DMS53 treated with DMSO at 0.1 percent for 48 hours (cell line): ENCODE results near the gene MAP7D3.

Experiments used
- DNase-seq: peaks from one replicate; lab custom pipeline; 2025; ENCODE audit not compliant: unreplicated experiment; lab: John Stamatoyannopoulos, UW

MAP7D3 gene

GRCh38 chrX:136207546-136207945 lies 43.7 kb downstream of the MAP7D3 start:
- no peak for DNase-seq

- DNase-seq = no peak
Measured at GRCh38 chrX:136206916-136207315, 44.3 kb downstream of the MAP7D3 start.

GRCh38 chrX:136205882-136206380 lies 45.3 kb downstream of the MAP7D3 start:
- no peak for DNase-seq

- DNase-seq = no peak
Measured at GRCh38 chrX:136204571-136204970, 46.6 kb downstream of the MAP7D3 start.

GRCh38 chrX:136203951-136204350 lies 47.2 kb downstream of the MAP7D3 start:
- no peak for DNase-seq

DNA sequence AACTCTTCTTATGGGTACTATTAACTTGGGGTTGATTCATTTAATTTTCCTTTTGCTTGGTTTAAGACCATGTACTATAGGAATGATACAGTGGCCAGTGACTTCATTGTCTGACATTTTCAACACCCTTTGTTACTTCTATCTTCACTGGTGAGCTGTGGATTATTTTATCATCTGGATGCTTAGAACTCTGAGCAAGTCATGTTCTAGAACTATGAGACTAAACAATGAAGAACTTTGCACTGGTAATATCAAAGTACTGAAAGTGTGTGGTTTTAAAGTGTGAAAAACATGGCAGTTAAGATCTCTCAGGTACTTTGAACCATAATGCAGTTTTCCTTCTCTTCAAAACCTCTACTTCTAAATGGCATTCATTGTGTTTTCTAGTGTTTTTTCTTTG lies 47.8 kb downstream of the MAP7D3 start:
- DNase-seq = no peak

GRCh38 chrX:136202889-136203288 lies 48.3 kb downstream of the MAP7D3 start:
- no peak for DNase-seq

GRCh38 chrX:136201601-136202000 lies 49.6 kb downstream of the MAP7D3 start:
- DNase-seq = no peak

GRCh38 chrX:136200466-136200865 lies 50.7 kb downstream of the MAP7D3 start:
- DNase-seq = no peak

- DNase-seq = no peak
Measured at GRCh38 chrX:136199365-136199764, 51.8 kb downstream of the MAP7D3 start.

DNA sequence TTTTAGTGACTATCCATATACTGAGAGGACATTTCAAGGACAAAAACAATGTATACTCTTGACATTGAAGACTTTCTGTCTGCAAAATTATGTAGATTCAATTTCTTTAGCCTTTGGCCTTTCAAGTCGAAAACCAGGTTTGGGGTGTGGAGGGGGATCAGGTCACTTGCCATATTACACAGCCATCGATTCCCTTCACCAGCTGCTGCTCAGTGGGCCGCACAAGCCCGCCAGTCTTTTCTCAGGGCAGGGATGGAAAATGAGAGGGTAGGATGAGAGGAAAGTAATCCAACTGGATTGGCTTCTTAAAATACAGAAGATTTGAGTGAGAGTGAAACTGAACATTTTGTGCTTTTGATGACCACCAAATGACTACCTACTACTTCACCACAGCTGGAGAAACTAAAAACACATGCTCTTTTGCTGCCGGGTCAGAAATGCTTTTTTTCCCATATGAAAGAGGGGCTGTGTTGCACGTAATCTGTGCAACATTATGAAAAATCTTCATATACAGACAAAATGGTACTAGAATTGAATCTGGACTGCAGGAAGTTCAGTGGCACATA lies 52.4 kb downstream of the MAP7D3 start:
- no peak for DNase-seq

DNA sequence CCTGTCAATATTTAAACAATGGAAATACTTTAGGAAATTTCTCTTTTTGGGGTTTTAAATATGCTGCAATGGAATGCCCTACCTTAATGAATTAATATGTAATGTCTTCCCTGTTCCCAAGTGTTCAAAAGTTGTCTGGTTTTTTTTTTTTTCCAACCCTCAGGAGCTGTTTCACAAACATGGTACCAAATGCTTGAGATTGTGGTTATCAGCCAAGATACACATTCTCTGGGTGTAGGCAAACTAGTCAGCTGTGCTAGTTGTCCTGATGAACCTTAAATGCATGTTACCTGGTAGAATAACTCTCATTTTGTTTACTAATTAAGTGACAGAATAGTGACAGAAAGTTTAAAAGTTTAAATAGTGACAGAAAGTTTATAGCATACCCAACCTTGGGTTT lies 53.2 kb downstream of the MAP7D3 start:
- no peak for DNase-seq

DNA sequence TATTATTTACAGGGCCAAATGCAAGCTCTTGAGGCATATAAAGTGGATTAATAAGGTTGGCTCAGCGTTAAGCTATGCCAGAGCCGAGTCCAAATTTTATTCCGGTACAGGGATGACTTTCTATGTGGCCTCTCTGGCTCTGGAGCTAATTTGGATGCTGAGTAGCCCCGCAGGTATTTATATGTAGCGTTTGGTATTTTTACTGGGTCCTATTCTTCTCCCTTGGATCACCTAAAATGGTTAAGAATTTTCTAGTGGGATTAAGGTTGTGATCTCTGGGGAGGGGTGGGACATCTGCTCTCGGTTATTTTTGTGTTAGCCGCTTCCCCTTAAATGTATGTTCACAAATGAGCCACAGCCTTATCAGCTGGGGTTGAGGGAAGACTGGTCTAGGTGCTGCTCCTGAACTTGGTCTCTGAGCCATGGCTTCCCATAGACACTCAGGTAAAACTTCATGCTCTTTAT lies 54.5 kb downstream of the MAP7D3 start:
- DNase-seq = no peak

DNA sequence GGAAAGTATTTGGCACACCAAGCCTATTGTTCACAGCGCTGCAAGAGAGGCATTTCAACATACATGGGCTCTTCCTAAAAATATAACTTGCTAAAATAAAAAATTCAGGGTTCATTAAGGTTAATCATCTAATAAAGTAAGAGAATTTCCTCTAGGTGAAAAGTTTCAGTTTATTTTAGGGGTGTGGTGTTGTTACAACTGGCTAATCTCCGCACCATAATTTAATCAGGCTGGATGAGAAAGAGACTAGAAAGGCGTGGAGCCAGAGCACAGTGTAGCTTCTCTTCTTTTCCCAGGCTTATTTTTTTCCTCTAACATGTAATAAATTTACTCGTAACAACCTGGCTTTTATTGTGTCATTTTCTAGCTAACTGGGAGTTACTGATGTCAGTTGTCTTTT lies 56.0 kb downstream of the MAP7D3 start:
- DNase-seq = no peak

DNA sequence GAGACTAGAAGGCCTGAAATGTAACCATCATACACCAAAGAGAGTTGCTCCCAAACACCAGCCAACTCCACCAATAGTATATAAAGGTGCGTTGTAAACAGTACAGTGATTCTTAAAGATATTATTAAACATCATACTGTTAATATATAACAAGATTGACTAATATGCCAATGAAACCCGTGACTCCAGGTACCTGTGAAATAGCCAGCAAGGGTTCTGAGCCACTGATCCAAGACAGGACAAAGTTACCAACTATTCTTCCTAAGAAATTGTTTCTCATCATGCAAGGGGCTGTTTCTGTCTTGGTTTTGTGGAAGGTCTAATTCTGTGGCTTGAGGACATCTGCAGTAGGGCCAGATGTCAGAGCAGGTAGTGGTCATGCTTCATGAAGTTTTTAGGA lies 56.7 kb downstream of the MAP7D3 start:
- DNase-seq = no peak

DNA sequence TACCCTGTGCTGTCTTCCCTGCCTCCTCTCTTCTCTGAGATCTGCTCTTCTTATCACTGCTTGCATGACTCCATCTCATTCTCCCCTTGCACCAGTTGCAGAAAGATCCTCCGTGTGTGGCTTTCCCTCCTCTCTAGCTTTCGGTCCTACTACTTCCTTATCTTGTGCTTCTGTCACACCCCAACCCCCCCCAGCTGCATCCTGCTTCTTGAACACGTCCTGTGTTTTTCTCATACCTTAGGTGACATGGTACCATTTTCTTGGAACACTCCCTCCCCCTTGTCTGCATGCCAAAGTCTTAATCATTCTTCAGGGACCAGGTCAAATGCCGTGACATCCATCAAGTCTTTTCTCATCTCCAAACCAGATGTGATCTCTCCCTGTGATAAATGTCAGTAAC lies 57.4 kb downstream of the MAP7D3 start:
- no peak for DNase-seq

DNA sequence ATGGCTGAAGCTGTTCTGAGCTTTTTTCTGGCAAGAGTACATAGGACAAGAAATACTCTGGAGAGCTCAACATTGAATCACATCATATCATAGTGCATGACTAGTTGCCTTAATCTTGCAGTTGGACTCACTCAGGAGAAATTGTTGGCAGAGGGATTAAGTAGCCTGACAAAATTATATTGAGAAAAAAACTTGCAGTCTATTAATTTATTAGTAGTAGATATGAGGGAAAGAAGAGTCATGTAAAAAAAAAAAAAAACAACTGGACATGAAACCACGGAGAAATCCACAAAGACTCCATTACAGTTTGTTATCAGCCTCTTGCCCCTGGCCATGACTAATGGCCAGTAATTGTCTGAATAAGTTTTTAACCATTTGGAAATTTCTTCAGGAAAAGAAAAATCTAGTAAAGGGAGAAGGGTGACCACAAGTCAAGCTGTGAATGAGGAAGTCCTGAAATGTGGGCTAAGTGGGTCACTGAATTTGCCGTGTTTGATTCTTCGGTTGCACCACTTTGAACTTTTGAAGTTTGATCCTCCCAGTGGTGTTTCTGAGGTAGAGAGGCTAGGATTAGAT lies 58.3 kb downstream of the MAP7D3 start:
- no peak for DNase-seq

DNA sequence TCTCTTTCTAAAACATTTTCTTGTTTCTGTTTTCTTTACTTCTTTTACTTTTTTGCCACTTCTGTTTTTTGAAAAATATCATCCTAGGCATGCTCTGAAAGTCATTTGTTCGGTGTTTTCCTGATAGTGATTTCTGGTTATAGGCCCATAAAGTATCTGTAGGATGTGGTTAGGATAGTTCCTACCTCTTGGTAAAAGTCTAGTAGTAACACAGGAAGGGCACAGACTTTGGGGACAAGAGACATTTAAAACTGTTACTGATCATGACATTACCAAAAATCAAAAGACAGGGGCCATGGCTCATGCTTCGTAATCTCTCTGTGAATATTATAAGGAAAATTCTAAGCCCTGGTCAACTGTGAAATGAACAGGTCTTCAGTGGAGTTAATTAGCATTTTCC lies 59.1 kb downstream of the MAP7D3 start:
- no peak for DNase-seq

GRCh38 chrX:136191171-136191570 lies 60.0 kb downstream of the MAP7D3 start:
- no peak for DNase-seq

DNA sequence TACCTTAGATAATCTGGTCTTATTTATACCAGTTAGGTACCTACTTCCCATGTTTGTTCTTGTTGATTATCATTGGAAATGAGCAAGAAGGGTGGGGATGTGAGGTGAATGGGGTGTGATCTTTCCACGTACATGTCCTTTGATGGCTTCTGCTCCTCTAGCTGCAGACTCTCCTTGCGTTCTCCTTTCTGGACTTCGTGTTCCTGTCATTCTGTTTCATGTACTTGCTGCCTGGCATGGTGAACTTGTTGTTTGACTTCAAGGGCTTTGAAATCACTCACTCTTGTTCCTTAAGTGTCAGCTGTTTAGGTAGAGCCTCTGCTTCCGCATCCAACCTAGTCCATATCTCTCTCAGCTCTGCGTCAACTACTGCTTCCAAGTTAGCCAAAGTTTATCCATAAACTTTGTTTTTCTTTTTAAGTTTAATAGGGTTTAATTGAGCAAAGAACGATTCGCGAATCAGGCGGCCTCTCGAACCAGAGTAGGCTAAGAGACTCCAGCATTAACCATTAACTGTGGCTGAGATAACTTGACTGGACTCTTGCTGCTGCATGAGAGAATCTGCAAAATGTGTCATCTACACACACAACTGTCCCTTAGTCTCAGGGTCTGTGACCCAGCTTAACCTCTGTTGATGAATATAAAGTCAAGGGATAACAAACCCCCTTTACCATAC lies 61.0 kb downstream of the MAP7D3 start:
- no peak for DNase-seq

DNA sequence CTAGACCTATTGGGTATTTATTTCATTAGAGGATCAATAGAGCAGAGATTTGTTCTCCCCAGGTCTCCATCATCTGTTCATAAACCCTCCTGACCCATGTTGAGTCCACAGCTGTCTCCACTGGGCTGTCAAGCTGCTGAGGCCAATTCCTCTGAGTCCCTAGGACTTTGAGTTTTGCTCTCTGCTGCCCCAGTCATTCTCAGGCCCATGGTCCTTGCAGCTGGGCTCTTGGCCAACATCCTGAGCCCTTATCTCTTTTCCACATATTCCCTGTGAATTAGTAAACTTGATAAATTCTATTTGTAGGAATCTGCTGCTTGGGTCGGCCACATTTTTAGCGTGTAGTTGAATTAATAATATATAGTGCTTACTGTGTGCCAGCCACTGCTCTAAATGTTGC lies 62.0 kb downstream of the MAP7D3 start:
- DNase-seq = no peak

- DNase-seq = no peak
Measured at GRCh38 chrX:136186023-136186413, 65.2 kb downstream of the MAP7D3 start.
